Cardiac fibroblast (primary cell): ENCODE data around the gene DPP6.

ENCODE experiments used
- DNase-seq, 2 donors: peaks; one replicate each; pipeline versions ENCODE4 v3.0.0 to v3.0.0-alpha.2; 2010; ENCODE audit warnings: low read depth in 2 of 2
- H3K4me3 ChIP-seq, 2 donors: replicated peaks in 1 of 2; 1 replicate in 1 of 2; 2 replicates in 1 of 2; pipeline ENCODE4 v1.5.1; 2011; ENCODE audit warnings: low read depth in 2 of 2, low read length in 2 of 2, mild to moderate bottlenecking in 2 of 2, moderate library complexity in 1 of 2
- CTCF ChIP-seq: IDR thresholded peaks from one replicate; pipeline ENCODE4 v1.5.1; 2011; ENCODE audit warnings: low read depth, mild to moderate bottlenecking, low read length, inconsistent platforms

Gene DPP6

DNA sequence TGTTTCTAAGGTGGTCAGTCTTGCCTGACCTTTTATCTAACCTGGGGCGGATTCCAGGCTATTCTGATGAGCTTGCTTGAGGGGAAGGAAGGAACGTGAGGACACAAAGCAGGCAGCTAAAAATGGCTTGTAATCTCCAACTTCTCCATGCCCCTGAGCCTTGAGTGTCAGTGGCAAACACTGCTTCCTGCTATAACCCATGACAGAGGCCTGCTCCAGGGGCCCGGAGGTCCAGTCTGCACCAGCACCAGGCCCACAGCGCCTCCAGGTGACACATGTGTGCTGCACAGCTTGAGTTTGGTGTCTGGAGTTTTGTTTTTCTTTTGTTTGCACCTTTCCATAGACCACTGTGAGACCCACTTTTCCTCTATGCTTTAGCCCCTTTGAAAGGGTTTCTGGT lies 742.8 kb downstream of the DPP6 start:
- TF ChIP-seq CTCF = no peak
- H3K4me3 ChIP-seq = no peak overlapping the region
- no peak for DNase-seq

DNA sequence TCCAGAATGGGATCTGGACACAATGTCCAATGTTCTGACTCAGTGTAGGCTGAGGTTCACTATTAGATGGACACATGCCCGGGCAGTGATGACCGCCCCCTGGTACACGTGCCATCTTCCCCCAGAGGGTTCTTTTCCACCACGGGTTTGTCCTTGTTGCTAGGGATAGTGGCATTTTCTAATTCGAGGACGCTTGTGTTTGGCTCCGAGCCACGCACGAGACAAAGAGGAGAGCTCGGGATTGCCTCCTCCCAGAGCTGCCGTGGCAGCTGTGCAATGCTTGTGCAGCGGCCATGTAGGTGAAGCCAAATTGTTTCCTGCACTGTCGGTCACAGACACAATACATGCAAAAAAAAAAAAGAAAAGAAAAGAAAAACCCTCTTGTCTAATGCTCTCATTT lies 743.2 kb downstream of the DPP6 start:
- no peak overlapping the region for H3K4me3 ChIP-seq
- TF ChIP-seq CTCF = no peak
- no peak for DNase-seq

- DNase-seq = no peak
- H3K4me3 ChIP-seq = no peak overlapping the region
- no peak for TF ChIP-seq CTCF
Observed at GRCh38 chr7:154804449-154804848, 752.3 kb downstream of the DPP6 start.

- H3K4me3 ChIP-seq = no peak overlapping the region
- no peak for DNase-seq
- TF ChIP-seq CTCF = no peak
Observed at GRCh38 chr7:154812027-154812426, 759.8 kb downstream of the DPP6 start.

GRCh38 chr7:154817224-154817896 lies 765.2 kb downstream of the DPP6 start:
- TF ChIP-seq CTCF = no peak
- no peak overlapping the region for H3K4me3 ChIP-seq
- peak in 1 of 2 donors; percentile 0 for DNase-seq

DNA sequence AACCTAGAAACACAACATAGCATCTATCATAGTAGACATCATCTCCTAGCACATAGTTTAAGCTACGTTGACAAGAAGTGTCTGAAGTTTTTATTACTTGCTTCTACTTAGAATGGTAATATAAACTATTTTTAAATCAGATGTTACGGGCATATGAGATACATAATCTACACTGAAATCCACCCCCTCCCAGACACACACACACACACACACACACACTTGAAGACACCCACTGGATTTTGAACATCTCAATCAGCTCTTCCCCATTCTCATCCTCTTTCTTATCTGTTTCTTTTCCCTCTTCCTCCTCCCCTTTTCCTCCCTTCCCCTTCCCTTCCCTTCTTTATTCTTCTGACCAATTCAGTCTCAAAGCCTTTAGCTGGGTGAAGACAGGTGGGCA lies 774.8 kb downstream of the DPP6 start:
- no peak overlapping the region for H3K4me3 ChIP-seq
- TF ChIP-seq CTCF = no peak
- no peak for DNase-seq
